Omental fat pad (tissue), 4 donors: Measurements from ENCODE around the gene OTOP3. TPM values are rescaled to one million over a fixed set of nuclear protein-coding genes. Genes with fewer than 3 reads are reported as not detected.

Experiments used
- ATAC-seq: fragments of 150-250 bp; one replicate; pipeline ENCODE4 v1.9.1; 2016; ENCODE audit warnings: mild to moderate bottlenecking, moderate library complexity; ENCODE audit not compliant: low FRiP score
- DNase-seq: peaks from one replicate; pipeline ENCODE4 v3.0.0-alpha.2; 2019; ENCODE audit warnings: low spot score
- total RNA-seq, 4 donors: library from RNA; depleted of rRNA; stranded (reverse); fragments of >200 nt; gene quantifications; one replicate each; pipeline ENCODE4 v1.1.0, GENCODE V29; 2016
- TF ChIP-seq, protein P1 (sequence below), 3 donors: fragments of 450-650 bp; IDR thresholded peaks; one replicate each; pipeline ENCODE4 v1.5.1; 2016 to 2017; ENCODE audit warnings: antibody characterized with exemption in 3 of 3, mild to moderate bottlenecking in 3 of 3, moderate library complexity in 2 of 3

The OTOP3 gene
- total RNA-seq, 4 donors from 2014 or later: not detected

- TF ChIP-seq, protein P1, sequence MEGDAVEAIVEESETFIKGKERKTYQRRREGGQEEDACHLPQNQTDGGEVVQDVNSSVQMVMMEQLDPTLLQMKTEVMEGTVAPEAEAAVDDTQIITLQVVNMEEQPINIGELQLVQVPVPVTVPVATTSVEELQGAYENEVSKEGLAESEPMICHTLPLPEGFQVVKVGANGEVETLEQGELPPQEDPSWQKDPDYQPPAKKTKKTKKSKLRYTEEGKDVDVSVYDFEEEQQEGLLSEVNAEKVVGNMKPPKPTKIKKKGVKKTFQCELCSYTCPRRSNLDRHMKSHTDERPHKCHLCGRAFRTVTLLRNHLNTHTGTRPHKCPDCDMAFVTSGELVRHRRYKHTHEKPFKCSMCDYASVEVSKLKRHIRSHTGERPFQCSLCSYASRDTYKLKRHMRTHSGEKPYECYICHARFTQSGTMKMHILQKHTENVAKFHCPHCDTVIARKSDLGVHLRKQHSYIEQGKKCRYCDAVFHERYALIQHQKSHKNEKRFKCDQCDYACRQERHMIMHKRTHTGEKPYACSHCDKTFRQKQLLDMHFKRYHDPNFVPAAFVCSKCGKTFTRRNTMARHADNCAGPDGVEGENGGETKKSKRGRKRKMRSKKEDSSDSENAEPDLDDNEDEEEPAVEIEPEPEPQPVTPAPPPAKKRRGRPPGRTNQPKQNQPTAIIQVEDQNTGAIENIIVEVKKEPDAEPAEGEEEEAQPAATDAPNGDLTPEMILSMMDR (IDR thresholded peaks at IDR 0.05): no peak
- no peak for DNase-seq
- ATAC-seq: no peak
Measured at GRCh38 chr17:74956093-74956492, 20.4 kb downstream of the OTOP3 start.

DNA sequence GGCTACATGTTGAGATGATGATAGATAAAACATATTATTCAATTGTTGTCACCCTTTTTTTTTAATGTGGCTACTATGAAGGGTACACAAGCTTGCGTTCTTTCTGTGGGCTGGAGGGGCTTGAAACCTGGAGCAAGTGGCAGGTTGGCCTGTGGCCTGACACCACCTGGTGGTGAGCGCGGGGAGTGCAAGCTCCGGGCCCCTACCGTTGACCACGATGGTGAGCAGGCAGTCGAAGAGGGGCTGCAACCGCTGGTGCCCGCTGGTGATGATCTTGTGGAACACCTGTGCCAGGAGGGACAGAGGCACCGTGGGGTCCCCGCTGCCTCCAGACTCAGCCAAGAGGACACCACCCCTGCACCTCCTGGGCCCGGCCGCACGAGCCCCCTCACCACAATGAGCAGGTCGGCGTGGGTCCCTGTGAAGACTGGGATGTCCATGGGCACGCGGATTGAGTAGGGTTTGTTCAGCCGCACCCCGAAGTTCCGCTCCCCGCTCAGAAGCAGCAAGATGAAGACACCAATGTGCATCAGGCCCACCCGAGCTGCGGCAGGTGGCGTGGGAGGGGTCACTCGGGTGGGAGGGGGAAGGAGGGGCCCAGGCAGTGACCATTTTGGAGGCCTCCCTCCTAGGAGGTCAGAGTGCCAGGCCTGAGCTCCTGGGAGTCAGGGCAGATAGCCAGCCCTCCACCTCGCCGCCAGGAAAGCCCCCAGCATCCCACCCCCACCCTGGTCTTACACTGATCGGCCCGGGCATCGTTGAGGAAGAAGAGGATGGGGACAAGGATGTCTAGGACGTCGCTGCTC lies 22.4 kb downstream of the OTOP3 start:
- peak; percentile 78 for DNase-seq
- ATAC-seq: peak; percentile 34
- TF ChIP-seq, protein P1 (IDR thresholded peaks at IDR 0.05): peak in 2 of 3 donors; percentile 37 to 72

DNA sequence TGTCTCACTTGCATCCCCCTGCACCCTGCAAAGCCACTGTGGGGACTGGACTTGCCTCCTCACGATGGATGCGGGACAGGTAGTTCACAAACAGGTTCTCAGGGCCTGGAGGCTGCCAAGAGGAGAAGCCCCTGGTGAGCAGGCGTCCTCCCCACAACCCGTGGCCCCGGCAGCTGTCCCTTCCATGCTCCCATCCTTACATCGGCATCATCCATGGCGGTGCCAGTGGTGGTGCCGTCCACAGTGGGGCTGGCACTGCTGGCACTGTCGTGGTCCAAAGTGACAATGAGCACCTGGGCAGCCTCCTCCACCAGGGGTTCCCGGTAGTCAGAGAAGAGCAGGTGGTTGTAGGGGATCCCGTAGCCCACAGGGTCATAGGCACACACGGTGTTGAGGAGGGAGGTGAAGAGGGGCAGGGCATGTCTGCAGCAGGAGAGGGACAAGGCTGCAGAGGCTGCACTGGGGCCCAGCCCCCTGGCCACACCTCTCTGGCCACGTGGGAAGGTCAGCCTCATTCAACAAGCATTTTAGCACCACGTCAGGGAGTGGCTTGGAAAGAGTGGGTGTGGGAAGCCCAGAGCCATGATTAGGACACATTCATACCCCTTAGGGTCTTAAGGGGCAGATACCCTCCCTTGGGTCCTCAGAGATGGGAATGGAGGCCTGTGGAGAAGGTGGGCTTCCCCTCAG lies 24.3 kb downstream of the OTOP3 start:
- ATAC-seq: no peak
- TF ChIP-seq, protein P1 (IDR thresholded peaks at IDR 0.05): no peak
- DNase-seq: no peak

DNA sequence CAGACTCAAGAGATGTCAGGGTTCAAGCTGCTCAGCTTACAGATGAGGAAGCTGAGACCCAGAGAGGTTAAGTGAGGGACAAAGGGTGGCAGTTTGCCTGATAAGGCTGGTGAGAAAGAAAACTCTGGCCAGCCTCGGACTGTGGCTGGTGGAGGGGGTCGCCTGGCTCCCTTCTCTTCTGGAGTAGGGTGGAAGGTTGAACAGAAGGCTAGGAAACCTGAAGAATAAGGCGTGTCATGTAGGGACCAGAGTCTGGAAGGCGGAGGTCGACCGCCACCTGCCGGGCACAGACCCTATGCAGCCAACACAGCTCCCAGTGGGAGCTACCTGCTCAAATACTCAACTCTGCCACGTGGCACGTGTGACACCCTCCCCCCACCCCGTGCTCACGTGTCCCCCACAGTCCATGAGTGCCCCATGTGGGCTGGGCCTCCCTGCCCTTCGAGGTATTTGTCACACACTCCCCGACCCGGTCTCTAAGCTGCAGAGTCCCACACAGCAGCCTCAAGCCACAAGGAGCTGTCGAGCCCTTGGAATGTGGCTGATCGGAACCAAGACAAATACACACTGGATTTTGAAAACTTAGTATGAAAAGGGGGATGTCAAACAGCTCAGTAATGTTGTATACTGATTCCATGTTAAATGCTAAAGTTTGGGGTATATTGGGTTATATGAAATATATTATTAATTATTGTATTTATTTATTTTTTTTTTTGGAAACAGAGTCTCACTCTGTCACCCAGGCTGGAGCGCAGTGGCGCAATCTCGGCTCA lies 25.1 kb downstream of the OTOP3 start:
- no peak for ATAC-seq
- TF ChIP-seq, protein P1 (IDR thresholded peaks at IDR 0.05): no peak

DNA sequence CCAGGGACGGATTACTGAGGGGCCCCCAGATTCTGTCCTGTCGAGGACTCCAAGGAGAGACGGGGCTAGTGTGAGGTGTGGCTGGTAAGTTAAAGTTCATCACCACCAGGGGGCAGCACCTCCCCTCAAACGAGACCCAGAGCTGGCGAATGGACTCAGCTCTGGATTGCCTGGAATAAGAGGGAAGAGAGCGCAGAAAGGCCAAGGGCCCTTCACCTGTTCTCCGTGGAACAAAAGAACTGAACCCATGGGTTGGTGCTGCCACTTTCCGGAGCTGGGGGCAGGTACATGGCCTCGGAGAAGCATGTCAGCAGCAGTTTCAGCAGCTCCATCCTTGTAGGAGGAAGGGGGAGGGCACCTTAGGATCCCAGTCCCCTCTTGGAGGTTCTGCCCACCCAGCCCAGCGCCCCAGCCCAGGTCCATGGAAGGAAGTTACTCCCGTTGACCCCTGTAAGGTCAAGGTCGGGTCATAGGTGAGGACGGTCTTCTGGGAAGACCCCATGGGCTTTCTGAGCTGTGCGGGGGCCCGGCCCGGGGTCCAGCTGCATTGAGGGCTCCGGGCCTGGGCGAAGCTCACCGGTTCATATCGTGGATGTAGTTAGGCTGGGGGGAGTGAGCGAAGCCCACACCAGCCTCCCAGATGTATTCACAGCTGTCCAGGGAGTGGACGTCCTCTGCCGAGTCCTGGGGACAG lies 26.1 kb downstream of the OTOP3 start:
- ATAC-seq: peak; percentile 72
- peak; percentile 95 for DNase-seq
- TF ChIP-seq, protein P1 (IDR thresholded peaks at IDR 0.05): peak in 2 of 3 donors; percentile 49 to 65

More for the DNA sequence above, 25.1 kb downstream of the OTOP3 start:
- no peak for DNase-seq

DNA sequence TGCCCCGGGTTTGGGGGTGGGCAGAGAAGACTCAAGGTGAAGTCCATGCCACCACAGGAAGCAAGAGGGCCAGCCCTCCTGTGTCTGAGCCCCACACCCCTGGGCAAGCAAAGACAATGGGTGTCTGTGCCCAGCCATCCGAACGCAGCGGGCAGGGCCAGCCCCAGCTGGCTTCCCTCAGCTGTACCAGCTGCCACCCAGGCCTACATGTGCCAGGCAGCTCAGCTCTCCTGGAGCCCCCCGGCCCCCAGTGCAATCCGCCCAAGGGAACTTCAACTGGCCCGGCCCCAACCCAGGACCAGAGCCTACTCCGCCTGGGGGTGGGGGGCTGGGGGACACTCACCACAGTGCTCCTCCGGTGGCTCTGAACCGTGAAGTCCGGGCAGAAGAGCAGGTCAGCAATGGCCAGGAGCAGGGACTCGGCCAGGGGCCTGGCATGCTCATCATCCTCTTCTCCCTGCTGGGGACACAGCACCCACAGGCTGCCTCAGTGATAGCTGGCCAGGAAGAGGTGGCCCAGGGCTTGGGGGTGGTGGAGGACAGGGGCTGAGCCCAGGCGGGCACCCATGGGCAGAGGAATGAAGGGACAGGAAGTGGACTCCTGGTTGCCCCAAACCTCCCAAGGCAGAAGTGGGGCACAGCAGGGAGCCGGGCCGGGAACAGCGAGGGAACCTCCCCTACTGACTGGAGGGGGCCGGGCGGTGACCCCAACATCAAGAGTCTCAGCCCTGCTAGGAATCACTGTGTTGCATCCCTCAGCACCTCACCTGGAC lies 27.1 kb downstream of the OTOP3 start:
- TF ChIP-seq, protein P1 (IDR thresholded peaks at IDR 0.05): no peak
- DNase-seq: no peak

More for the DNA sequence above, 27.1 kb downstream of the OTOP3 start:
- ATAC-seq: no peak
